Measurements from ENCODE around the gene ARHGEF19. TPM values are rescaled to one million over a fixed set of nuclear protein-coding genes. Genes with fewer than 3 reads are reported as not detected.

Gene ARHGEF19
- total and polyA plus RNA-seq, 9 of the 15 experiments (the other 6 are each of a cell fraction or from before 2014, with no cell fraction given), result 0.73 to 21.0 (median 5.2) TPM

DNA sequence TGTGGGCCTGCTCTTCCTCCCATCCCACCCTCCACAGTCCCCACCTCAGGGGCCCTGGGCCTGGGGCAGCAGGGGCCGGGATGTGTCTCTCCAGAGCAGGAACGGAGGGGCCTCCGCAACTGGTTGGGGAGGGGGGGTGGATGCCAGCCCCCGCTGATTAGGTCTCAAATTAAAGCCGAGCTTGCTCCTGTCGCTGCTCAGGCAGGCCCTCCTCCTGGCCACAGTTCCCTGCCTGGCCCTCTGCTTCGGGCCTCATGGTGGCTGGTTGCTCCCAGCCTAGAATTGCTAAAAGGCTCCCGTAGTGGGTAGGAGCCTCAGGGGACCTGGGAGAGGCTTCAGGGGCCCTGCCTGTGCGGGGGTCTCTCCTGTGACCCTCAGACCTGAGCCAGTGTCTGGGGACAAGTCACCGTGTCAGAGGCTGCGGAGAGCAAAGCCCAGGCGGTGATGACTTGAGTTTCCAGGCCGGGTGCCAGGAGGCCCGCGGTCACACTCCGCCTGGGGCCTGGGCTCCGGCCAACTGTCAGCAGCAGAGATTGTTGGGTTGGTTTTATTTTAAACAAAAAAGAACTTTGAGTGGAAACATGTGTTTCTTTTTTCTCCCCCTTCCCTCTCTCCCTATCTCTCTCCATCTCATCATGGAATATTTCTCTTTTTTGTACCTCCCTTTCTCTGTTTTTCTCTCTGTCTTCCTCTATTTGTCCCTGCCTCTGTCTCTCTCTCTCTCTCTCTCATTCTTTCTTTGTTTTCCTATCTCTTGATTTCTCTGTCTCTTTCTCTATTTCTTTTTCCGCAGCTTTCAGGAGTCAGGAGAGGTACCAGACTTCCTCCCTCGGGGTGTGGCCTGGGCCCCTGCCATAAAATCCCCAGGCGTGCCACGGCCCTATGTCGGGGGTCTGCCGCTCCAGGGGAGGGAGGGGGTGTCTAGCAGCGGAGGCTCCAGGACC, 36.6 kb downstream of the ARHGEF19 start (continued):
- TF ChIP-seq, protein P1, sequence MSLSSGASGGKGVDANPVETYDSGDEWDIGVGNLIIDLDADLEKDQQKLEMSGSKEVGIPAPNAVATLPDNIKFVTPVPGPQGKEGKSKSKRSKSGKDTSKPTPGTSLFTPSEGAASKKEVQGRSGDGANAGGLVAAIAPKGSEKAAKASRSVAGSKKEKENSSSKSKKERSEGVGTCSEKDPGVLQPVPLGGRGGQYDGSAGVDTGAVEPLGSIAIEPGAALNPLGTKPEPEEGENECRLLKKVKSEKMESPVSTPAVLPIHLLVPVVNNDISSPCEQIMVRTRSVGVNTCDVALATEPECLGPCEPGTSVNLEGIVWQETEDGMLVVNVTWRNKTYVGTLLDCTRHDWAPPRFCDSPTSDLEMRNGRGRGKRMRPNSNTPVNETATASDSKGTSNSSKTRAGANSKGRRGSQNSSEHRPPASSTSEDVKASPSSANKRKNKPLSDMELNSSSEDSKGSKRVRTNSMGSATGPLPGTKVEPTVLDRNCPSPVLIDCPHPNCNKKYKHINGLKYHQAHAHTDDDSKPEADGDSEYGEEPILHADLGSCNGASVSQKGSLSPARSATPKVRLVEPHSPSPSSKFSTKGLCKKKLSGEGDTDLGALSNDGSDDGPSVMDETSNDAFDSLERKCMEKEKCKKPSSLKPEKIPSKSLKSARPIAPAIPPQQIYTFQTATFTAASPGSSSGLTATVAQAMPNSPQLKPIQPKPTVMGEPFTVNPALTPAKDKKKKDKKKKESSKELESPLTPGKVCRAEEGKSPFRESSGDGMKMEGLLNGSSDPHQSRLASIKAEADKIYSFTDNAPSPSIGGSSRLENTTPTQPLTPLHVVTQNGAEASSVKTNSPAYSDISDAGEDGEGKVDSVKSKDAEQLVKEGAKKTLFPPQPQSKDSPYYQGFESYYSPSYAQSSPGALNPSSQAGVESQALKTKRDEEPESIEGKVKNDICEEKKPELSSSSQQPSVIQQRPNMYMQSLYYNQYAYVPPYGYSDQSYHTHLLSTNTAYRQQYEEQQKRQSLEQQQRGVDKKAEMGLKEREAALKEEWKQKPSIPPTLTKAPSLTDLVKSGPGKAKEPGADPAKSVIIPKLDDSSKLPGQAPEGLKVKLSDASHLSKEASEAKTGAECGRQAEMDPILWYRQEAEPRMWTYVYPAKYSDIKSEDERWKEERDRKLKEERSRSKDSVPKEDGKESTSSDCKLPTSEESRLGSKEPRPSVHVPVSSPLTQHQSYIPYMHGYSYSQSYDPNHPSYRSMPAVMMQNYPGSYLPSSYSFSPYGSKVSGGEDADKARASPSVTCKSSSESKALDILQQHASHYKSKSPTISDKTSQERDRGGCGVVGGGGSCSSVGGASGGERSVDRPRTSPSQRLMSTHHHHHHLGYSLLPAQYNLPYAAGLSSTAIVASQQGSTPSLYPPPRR (CRISPR knock-in tag; IDR thresholded peaks at IDR 0.05; ENCODE audit: borderline replicate concordance), result no peak
- TF ChIP-seq MNT (conservative IDR thresholded peaks at IDR 0.05), result 0 out of 4 replicates have a peak, but pooled peaks of 1 of the 2 experiments have one; percentile 18
- TF ChIP-seq PHB2 (IDR thresholded peaks at IDR 0.05; ENCODE audit: low read depth), result 0 out of 2 replicates have a peak, but pooled peaks have one; percentile 40
- 0 out of 2 replicates have a peak, but pooled peaks have one; percentile 18 for TF ChIP-seq ZBTB40 (IDR thresholded peaks at IDR 0.05)
- TF ChIP-seq ZBTB40 (CRISPR knock-in tag; IDR thresholded peaks at IDR 0.05), result no peak
- no peak for TF ChIP-seq MIER1 (IDR thresholded peaks at IDR 0.05; ENCODE audit: low read depth)
- TF ChIP-seq HMG20B (CRISPR knock-in tag; IDR thresholded peaks at IDR 0.05), result 0 out of 2 replicates have a peak, but pooled peaks have one; percentile 37
- TF ChIP-seq ZBTB43 (CRISPR knock-in tag; IDR thresholded peaks at IDR 0.05), result no peak

All from K562 (cell line).